ENCODE data around the gene SZT2. TPM values are rescaled to one million over a fixed set of nuclear protein-coding genes. Genes with fewer than 3 reads are reported as not detected.

The SZT2 gene
- total RNA-seq = 10.3 and 12.2 TPM in 2 replicates

GRCh38 chr1:43389326-43390313 lies at the start of gene SZT2, which contains the start of gene MED8:
TSS of gene SZT2 (plus strand) at chr1:43389899. CDS start at chr1:43389969, 70 bp downstream.
TSS of gene MED8 (minus strand) at chr1:43389800. CDS start at chr1:43389764, 36 bp downstream.

GRCh38 chr1:43358746-43359693 lies 30.7 kb upstream of the SZT2 start, which contains the start of gene CDC20:
TSS of gene CDC20 (plus strand) at chr1:43358981. CDS start at chr1:43359216, 235 bp downstream.

GRCh38 chr1:43367904-43368645 lies 21.6 kb upstream of the SZT2 start, which contains the start of gene ELOVL1:
TSS of gene ELOVL1 (minus strand) at chr1:43368011. CDS start at chr1:43365609, 2,402 bp downstream.

GRCh38 chr1:43453442-43454269 lies 64.0 kb downstream of the SZT2 start, which contains the start of gene HYI:
TSS of gene HYI (minus strand) at chr1:43453931. CDS start at chr1:43453793, 138 bp downstream.

Other genes starting within 250 kb of the SZT2 start
- 216 and 245 TPM in 2 replicates for gene EBNA1BP2, start 217.6 kb upstream of the SZT2 start, total RNA-seq
- gene CFAP57, start 217.6 kb upstream of the SZT2 start, total RNA-seq = 0.13 and 0.15 TPM in 2 replicates
- not detected in 2 replicates for gene TMEM125, start 119.9 kb upstream of the SZT2 start, total RNA-seq
- not detected in 2 replicates for gene C1orf210, start 104.3 kb upstream of the SZT2 start, total RNA-seq
- 427 and 478 TPM in 2 replicates for gene TIE1, start 88.9 kb upstream of the SZT2 start, total RNA-seq
- gene MPL, start 52.1 kb upstream of the SZT2 start, total RNA-seq = not detected in 2 replicates
- gene CDC20, start 30.9 kb upstream of the SZT2 start, total RNA-seq = 174 and 181 TPM in 2 replicates
- 95.1 and 113 TPM in 2 replicates for gene ELOVL1, start 21.9 kb upstream of the SZT2 start, total RNA-seq
- gene MED8, start 99 bp upstream of the SZT2 start, total RNA-seq = 47.8 and 48.0 TPM in 2 replicates
- gene HYI, start 64.0 kb downstream of the SZT2 start, total RNA-seq = 183 and 185 TPM in 2 replicates
- gene PTPRF, start 141.0 kb downstream of the SZT2 start, total RNA-seq = 97.1 and 109 TPM in 2 replicates